A549 treated with AZD9567 at 1 μM for 4 hours (cell line): ENCODE results near the gene PIK3R4. TPM values are rescaled to one million over a fixed set of nuclear protein-coding genes. Genes with fewer than 3 reads are reported as not detected.

Source experiments
- total RNA-seq: library from RNA; stranded (reverse); fragments of 200-300 nt; extraction: Qiagen RNA extraction; gene quantifications from 5 replicates; pipeline ENCODE4 v1.2.3, GENCODE V29; 2022; ENCODE audit not compliant: insufficient read depth

The PIK3R4 gene
- 15.6 to 29.1 TPM (median 16.7 TPM) in 5 replicates for total RNA-seq

DNA sequence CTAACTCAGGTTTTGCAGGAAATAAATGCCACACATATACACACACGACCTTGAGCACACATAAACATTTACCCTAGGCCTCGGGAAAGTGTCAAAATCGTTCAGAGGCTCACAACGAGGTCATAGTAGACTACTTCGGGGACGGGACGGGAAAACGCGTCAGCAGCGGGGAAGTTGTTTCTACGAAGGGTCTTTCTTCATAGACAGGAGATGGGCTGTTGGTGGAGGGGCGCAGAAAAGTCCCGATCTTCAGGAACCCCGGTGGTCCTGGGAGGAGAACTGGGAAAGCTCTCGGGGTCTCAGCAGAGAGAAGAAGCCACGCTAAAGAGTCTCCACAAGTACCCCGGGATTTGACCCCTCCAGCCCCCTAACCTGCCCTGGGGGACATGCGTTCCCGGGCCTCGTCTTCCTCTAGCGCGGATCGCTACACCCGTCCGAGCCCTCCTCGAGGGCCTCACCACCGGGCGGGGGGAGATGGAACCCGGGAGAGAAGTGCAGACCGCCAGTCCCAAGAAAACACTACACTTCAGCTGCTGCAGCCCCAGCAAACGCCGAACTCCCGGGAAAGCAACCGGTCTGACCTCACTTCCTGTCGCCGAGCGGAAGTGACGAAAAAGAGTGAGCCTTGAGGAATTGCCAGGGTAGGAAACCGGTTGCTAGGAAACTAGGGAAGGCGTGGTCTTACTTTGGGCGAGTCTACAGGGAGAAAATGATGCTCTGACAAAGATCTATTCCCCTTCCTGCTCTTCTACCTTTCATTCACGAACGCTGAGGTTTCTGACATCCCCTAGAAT, at the start of gene PIK3R4:
Gene PIK3R4 (minus strand): TSS at position 584 of the 794 bp plus-strand sequence. CDS start 1,611 bp downstream, outside the sequence.

Other genes with a start within 250 kb of the PIK3R4 start
- gene COL6A6, start 229.7 kb downstream of the PIK3R4 start, total RNA-seq = not detected in 5 replicates
- gene ATP2C1, start 147.3 kb upstream of the PIK3R4 start, total RNA-seq = 27.8 to 47.3 TPM (median 30.3 TPM) in 5 replicates